HG03103 (cell line): ENCODE measurements around the gene TRMT6.

Experiments used
- ATAC-seq: cut with Tn5 transposase; IDR thresholded peaks from one replicate; pipeline ENCODE4 v1.9.1; 2021; ENCODE audit warnings: low read depth; ENCODE audit not compliant: unreplicated experiment

Gene TRMT6

DNA sequence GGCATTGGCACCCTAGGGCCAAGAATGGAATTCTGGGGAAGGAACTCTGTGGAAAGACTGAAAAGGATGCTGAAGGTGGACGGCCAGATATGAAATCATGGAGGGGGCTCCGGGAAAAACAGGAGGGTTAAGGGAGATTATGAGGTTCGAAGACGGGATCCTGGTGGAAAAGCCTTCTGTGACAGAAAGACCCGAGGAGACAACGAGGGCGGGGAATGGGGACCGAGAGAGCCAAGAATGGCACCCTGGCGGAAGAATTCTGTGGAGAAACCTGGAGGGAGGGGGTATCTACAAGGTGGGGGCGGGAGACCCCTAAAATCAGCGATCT lies 426 bp downstream of the TRMT6 start:
- ATAC-seq, result no peak

DNA sequence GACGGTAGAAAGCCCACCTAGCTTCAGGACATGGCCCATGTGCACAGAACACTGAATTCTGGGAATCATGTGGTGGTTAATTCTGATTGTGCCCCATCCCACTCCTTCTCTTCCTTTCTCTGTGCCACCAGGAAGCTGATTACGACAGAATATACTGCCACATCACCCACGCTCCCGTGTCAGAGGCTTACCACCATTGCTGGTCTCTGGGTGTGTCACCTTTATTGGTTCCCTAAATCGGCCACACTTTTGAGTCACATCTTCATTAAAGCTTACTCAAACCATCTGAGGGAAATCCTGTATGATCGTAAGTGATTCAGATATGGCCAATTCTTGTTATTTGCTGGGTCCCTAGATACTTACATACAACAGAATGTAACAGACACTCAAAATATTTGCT lies 3.1 kb downstream of the TRMT6 start:
- no peak for ATAC-seq

DNA sequence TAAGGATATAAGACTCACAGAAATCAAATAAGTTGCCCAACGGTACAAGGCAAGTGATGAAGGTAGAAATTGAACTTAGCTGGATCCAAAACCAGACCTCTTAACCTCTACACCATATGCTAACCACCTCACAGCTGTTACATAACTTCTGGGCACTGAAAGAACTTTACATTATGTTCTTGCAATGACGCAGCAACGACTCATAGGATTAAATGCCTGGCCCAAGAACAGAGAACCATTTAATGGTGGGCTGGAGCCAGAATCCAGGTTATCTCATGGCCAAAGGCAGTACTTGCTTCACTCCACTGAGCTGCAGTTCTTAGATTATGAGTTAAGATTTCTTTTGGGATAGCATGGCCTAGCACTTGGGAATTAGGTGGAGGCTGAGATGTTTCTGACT lies 4.4 kb downstream of the TRMT6 start:
- ATAC-seq, result no peak

DNA sequence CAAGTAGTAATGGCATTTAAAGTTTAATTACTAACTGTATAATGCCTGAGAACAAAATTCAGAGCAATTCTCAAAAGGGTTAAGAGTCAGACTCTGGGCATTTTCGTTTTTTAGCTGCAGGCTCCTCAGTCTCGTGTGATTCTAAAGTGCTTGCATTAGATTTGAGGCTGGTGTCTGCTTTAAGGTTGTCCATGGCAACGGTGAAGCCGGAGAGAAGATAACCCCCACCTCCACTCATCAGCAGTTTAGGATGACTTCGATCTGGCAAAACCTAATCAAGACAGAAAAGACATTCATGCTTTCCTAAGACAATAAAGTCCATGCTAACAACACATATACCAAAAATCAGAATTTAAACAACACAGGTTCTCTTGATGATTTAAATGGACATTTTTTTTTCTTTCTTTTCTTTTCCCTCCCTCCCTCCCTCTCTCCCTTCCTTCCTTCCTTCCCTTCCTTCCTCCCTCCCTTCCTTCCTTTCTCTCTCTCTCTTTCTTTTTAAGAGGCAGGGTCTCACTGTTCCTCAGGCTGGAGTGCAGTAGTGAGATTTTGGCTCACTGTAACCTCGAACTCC lies 11.8 kb downstream of the TRMT6 start:
- no peak for ATAC-seq

DNA sequence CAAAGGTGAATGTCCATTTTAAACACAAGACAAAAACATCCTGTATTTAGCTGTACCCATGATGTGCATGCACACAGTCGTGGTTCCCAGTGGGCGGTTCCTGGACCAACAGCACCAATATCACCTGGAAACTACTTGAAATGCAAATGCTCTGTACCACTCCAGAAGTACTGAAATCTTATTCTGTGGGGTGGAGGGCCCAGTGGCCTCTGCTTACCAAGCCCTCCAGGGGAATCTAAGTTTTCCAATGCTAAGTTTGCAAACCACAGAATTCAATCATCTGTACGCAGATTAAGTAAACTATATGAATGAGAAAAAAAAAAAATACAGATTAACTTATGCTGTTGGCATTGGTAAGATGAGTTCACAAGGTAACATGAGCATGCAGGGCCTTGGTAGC lies 14.1 kb downstream of the TRMT6 start:
- no peak for ATAC-seq

DNA sequence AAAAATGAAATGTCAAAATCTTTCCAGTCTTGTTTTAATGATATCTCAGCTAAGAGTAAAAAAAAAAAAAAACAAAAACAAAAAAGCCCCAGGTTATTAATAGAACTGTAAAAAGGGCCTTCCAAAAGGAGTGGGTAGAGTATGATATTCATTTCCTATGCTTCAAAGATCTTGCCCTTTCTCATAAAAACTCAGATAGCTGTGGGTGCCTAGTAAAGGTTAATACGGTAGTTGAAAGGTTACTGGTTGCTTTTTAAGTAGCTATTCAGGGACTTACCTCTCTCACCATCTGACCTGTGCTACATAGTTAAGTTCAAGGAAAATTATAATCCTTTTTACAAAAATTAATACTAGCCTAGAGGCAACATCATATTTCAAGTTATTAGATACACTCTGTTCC lies 14.9 kb downstream of the TRMT6 start:
- ATAC-seq, result no peak

DNA sequence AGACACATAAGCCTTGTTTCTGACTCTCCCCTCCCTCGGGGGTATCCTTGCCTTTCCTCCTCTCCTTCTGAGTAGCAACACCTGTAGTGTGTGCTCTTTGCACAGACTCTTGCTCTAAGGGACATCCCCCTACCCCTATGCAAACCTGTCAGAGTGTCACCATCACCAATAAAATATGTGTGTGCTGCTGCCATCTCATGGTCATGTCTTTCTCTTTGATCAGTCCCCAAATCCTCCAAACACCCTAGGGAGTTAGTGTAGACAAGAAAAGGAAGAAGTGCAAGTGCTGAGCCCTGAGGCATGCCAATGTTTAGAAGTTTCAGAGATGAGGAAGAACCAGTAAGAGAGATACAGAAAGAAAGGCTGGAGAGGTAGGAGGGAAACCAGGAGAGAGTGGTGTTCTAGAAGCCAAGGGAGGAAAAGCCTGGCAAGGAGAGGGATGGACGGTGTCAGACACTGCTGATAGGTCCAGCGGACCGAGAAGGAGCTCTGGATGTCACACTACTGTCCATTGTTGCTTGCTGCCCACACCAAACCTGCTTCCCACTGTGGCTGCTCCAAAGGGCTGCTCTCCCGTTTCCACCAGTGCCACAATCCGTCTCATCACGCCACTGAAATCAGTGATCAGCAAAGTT lies 16.4 kb downstream of the TRMT6 start:
- no peak for ATAC-seq

DNA sequence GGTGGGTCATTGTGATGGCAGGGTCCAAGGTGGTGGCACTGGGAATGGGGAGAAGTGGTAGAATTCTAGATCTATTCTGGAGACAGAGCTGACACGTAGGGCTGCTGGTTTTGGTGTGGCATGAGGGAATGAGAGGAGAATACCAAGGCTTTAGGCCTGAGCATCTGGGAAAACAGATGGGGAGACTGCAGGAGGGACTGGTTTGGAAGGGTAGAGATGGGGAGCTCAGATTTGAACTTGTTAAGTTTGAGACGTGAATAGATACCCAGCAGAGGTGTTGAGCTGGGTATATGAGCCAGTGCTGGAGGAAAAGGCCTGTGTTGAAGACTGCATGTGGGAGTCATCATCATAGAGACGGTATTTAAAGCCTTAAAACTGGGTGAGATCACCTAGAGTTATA lies 17.5 kb downstream of the TRMT6 start:
- no peak for ATAC-seq

DNA sequence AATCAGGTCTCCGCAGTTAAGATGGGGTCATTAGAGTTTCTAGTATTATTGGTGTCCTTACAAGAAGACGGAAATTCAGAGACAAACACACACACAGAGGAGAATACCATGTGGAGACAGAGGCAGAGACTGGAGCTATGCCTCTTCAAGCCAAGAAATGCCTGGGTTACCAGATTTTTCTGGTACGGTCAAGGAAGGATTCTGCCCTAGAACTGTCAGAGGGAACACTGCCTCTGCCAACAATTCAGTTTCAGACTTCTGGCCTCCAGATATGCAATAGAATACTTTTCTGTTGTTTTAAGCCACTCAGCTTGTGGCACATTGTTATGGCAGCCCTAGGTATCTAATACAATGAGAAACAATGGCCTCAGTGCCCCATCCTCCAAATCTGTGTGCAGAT lies 18.9 kb downstream of the TRMT6 start:
- no peak for ATAC-seq

DNA sequence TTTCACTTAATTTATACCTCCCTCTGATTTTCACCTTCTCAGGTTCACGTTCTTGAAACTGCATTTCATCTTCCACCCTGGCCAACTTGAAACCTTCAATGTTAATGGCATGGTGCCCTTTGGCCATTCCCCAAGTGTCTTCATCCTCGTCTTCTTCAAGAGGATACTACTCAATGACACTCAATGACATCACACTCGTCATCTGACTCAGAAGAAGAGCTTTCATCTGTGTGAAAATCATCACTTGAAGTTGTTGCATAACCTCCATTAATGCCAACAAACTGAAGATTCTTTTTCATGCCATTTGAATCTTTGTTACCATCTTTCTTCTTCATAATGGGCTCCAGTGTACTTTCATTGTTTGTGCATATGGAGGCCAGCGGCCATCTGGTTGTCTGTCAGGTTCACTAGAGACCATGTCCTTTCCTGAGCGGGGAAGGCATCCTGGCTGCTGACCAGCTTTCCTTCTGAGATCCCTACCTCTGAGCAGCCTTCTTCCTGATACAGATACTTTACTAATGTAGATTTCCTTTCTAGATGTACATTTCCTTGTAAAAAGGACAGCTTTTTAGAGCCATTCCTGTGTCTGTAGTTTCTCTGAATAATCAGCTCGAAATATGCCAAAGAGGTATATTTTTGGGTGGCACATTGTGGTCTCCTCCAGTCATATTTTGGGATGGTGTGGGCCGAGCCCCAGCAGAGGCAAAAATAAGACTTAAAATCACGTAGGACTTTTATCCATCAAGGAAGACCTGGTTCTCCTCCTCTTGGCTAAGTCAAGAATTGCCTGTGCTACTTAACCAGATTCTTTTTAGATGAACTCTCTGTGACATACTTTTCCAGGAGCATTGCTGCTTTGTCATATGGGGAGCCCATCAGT lies 21.3 kb downstream of the TRMT6 start:
- ATAC-seq, result no peak

DNA sequence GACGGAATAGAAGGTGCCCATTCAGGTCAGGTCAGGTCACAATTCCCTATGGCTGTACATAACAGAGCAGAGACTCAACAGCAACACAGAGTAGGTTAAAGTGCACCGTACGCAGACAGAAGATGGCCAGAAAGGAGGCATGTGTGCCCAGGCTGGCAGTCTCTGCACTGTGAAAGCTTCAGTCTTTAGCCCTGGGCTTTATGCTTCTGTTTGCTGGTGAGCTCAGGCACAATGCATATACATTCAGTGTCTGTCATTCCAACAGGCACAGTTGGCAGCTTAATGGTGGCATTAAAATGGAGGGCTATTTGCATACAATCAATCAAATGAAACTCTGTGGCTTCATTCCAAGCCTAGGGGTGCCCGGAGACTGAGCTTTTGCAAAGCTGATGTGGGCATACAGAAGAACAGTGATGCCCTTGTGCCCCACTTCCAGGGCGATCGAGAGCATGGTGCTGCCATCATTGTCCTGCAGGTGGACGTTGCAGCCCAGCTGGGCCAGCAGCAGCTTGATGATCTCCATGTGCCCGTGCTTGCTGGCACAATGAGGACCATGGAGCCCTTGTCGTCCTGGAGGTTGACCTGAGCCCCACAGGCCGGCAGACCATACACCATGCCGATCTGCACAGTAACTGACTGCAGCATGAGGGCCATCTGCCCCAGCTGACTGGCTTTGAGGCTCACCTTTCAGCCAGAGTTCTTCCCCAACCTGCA lies 22.4 kb downstream of the TRMT6 start:
- no peak for ATAC-seq

DNA sequence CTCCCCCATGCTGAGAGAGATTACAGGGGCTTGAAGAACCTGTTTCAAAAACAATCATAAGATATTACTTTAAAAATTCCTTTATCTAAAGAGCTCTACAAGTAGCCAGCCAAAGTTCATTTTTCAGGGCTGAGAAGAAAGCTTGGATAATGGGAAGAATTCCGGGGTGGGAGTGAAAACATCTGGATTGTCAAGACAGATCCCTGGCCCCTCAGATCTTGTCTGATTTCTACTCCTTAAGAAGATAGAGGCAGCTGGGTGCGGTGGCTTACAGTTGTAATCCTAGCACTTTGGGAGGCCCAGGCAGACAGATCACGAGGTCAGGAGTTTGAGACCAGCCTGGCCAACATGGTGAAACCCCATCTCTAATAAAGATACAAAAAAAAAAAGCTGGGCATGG lies 24.8 kb downstream of the TRMT6 start:
- no peak for ATAC-seq

DNA sequence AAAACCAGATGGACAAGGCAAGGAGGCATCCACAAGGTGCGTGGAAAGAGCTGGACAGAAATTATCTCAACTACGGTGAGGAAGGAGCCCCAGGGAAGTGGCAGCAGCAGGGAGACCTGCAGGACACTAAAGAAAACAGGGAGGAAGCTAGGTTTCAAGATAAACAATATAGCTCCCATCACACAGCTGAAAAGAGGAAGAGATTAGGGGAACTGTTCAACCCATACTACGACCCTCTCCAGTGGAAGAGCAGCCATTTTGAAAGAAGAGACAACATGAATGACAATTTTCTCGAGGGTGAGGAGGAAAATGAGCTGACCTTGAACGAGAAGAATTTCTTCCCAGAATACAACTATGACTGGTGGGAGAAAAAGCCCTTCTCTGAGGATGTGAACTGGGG lies 26.8 kb downstream of the TRMT6 start:
- ATAC-seq, result no peak

DNA sequence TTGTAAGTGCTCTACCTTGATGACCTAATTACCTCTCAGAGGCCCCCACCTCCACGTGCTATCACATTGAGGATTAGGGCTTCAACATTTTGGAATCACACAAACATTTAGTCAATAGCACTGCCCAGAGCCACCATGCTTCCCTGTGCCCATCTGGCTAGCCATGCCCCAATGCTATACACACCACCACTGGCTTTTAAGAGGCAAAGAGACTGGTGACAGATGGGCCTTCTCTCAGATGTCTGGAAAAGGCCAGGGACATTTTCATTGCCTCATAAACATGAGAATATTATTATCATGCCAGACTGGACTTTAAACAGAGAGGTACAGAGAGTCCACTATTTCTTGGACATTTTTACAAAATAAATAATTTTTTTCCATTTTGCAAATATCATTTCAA lies 29.8 kb downstream of the TRMT6 start:
- ATAC-seq, result no peak

DNA sequence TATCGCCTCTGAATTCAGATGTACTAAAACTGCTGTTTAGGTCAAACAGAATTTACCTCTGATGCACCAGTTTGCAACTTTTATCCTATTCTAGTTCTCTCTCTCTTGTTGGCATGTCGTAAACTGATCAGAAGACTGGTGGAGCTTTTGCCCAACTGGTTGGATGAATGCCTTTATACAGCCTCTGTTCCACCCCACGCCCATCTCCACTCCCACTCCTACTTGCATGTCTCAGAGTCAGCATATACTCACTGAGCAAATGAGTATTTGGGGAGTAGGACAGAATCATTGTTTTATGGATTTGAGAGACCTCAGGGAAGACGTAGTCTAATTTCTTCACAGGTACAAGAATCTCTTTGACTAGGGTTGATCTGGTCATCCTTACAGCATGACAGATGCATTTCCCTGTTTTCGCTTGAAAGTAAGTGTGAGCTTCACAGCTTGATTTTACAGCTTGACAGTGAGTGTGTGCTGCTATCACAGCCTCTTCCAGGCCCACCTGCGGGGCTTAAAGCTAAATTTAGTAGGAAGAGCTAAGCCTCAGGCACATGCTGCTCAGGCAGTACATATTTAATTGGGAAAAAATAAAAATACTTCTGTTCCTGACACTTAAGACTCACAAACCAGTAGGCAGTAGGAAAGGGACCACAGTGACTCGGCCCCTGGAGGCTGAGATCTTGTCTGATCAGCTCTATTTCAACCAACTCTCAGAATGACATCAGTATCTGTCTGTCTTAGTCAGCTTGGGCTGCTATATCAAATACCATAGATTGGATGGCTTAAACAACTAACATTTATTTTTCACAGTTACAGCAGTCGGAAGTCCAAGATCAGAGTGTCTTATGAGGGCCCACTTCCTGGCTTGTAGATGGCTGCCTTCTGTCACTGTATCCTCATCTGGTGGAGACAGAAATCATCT lies 30.4 kb downstream of the TRMT6 start:
- ATAC-seq, result no peak

DNA sequence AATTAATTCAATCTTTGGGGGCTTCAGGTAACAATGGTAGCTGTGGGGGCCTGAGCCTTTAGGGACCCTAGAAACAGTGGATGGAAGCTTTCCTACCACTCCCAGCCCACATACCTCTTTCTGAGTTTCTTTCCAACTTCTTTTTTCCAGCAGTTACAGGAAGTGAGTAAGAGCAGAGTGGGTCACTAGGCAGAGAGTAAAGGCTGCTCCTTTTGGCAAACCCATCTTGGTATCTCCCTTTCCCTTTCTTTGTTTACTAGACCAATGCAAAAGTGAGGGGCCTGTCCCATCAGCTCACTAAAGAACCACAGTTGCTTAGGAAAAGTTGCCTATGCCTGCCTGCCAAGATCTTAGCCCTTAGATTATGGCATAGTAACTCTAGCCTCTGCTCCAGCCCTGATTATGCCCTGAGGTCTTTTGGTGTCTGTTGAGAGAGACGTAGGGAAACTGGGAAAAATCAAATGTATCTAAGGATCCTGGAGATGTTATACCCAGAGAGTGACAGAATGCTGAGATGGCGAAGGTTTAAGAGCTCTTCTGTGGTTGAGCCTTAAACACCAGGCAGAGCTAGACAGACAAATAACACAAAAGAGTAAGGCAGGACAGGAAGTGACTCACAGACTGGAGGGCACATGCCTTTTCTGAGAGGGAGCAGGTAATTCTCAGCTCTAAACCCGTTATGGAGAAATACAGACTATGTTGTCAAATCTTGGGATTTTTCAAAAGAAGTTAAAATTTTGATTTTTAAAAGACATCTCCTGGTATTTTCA lies 31.3 kb downstream of the TRMT6 start:
- no peak for ATAC-seq

DNA sequence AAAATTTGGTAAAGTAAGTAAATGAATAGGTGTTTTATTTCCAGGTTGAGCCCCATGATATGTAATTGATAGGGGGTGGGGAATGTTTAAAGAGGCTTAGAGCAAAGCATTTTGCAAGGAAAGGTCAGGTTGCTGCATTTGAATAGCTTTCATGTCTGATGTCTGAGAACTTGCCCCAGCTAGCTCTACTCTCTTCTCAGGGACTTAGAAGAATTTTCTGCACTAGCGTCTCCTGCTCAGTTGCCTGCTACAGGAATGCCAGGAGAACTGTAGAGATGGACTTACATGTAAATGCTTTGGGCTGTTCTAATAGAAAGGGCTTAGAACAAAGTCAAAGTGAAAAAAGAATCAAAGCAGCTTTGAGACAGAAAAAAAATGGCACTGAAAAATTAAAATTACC lies 35.5 kb downstream of the TRMT6 start:
- ATAC-seq, result no peak

DNA sequence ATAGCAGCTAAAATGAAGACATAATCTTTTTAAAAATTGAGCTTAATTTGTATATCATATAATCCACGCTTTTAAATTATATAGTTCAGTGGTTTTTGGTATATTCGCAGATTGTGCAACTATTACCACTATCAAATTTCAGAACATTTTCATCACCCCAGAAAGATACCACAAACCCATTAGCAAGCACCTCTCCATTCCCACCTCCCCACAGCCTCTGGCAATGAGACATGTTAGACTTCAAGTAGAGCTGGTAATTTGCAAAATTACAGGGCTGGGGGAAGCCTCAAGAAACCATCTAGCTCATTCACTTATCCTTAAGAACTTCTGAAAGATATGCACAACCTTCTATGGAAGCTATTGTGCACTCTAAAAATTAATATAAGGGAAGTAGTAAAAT lies 37.2 kb downstream of the TRMT6 start:
- ATAC-seq, result no peak

DNA sequence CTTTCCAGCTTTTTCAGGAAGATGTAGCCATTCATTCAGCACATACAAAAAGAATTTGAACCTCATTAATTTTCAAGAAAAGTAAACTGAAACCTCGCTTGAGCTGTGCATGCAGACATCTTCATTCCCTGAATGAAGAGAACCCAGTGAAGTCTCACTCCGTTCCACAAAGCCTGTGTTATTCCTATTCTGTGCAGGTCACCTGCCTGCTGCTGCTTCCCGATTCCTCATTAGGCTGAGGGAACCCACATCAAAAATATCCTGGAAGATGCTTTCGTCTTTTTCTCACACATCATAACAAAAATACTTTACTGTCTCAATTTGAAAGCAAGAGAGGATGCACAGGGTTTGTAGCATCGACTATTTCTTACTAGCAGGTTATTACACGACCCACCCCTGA lies 40.1 kb downstream of the TRMT6 start:
- no peak for ATAC-seq

DNA sequence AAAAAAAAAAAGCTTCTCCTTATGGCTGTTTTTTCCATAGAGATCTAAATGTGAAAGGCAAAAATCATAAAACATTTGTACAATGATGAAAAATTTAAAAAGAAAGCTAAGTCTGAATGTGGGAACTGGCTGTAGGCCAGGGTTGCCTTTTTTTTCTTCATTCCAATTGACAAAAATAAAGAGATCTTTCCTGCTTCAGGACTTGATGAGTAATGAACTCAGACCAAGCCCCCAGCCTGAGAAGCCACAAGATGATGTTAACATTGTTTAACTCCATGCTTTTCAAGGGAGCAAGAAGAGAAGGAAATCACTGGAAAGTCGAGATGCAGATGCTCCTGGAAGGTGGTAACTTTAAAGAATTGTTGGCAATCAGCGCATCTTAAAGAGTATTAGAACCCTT lies 41.4 kb downstream of the TRMT6 start:
- no peak for ATAC-seq
